NCI-H1694 treated with DMSO at 0.1 percent for 48 hours (cell line): ENCODE measurements around the gene TMEM273.

Source experiments
- DNase-seq: peaks from one replicate; lab custom pipeline; 2025; lab: John Stamatoyannopoulos, UW

The TMEM273 gene

DNA sequence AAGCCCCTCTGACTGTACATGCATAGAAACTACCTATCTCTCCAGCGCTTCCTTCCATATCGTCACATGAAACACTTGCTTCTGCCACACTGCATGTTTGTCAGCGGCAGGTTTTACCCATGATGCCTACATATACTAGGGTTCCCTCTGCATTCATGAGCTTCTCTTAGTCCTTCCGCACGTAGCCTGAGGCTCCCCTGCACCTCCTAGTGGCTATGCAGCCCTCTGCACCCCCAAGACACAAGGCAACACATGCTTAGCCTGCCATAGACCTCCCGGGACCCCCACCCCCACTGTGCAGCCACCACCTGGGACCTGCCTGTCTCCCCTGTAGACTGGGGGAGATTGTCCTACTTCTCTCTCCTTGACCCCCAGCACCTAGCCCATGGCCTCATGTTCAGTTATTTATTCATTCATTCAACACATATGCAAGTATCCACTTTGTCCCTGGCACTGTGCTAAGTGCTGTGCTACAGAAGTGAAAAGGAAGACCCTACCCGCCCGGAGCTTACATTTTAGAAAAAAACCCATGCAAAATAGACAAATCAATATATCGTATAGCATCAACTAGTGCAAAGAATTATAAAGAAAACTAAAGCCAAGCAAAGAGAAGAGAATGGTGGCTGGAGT lies 23.5 kb downstream of the TMEM273 start:
- DNase-seq, result no peak

DNA sequence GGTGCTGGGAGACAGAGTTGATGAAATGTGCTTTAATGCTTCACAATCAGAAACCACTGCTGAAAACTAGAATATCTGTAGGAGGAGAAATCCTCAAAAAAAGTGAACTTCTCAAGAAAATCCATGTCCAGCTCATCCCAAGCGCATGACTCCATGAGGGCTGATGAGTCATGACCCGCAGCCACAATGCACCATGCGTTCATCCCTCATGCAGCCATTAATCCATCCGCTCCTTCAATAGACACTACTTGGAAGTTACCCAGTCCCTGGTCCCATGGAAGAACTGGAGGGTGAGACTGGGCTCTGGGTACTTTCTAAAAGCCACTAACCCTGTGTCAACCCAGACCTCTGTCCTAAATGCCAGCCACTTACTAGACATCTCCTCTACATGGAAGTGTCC lies 24.4 kb downstream of the TMEM273 start:
- no peak for DNase-seq

DNA sequence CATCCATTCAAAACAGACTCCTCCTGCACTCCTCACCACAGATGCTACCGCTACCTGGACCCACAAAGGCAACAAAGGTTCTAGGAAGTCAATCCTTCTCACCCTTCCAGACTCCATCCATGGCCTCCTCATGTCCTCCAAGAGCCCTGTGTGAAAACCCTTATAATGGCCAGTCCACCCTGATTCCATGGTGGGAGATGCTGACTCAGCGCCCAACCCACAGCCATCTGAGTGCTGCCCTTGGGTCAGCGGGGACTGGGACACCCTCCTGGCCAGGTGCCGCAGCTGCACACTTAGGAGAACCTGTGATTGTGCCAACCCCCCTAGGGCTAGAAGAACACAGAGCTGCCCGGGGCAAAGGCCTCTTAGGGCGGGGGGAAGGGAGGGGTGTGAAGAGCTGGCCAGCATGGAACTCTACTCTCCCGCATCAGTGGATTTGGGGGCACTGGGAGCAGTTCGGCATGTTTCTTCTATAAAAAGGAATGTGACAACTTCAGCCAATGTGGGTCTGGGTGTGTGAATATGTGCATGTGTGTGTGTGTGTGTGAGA lies 25.4 kb downstream of the TMEM273 start:
- no peak for DNase-seq

DNA sequence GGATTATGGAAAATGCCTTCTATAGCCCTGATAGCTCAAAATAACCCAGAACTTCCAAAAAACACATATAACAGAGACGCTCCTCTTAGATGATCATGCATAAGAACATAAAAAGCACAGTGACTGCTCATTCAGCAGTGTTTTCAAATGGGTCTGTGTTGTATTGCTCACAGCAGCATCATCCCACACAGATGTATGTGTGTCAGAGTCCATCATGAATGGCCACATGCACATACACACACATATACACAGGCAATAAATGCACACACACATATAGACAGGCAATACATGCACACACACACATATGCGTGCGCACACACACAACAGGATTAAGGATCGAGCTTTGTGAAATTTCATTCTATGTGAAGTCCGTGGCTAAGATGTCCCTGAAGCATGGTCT lies 26.1 kb downstream of the TMEM273 start:
- no peak for DNase-seq

DNA sequence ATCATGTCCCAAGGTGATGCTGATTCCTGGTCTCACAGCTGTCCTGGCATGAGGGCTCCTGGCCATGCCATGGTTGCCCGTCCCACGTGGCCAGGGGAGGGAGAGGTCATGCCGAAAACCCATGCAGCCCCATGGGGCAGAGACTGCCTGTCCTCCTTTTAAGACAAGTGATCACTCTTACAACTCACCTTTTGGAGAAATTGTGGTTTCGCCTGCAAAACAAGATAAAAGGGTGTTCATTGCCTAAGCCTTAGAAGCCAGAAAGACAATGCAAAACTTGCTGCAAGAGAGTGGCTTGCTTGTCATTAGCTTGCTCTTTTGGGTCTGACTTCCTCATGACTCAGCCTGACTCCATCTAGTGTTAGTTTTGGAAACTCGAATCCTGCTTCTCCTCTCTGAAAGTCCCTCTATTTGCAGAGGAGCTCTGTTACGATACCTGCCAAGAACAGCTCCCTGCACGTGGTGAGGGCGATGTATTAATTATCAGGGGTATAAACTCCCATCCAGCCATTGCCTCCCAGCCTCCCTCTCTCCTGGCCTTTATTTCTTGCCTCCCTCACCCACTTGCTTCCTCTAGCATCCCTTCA lies 26.7 kb downstream of the TMEM273 start:
- DNase-seq, result no peak

DNA sequence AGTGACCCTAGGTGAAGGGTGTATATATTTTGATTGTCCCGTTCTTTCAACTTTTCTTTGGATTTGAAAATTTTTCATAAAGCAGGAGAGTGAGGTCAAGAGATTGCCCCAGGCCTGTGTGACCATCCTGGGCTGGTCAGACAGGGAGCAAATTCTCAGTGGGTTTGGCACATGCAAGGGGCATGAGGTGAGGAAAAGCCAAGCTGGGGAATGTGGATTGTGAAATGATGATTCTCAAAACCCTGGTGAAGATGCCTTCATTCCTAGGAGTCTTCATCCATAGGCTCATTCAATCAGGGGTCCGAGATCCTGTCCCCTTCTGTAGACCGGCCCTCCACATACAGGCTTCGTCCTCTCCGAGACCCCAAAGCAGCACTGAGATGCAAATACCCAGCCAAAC lies 27.4 kb downstream of the TMEM273 start:
- no peak for DNase-seq

DNA sequence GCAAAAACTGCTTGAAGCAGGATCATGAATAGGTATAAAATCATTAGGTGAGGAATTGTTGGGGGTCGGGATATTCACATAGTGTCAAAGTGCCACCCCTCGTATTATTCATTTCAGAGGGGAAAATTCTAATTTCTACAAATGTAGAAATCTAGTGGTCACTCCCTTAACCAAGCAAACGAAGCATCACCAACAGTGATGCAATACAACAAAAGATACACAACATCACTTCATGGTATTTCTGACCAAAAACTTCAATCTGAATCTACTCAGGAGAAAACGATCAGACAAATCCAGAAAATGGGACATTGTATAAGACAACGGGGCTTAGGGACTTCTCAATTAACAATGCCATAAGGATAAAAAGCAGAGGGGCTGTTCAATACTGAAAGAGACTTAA lies 28.1 kb downstream of the TMEM273 start:
- no peak for DNase-seq

DNA sequence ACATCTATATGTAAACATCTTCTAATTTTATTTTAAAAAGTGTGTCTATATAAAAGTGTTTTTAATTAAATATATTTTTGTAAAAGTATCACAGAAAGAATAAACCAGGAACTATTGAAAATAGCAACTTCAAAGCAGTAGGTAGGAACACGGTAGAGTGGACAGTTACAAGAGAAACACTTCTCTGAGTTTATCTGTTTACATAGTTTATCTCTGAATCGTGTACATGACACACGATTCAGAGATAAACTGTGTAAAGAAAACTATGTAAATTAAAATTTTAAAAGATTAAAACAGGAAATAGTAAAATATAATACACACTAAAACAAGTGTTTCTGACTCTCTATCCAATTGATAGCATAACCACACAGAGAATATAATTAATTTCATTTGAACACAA lies 29.3 kb downstream of the TMEM273 start:
- no peak for DNase-seq

DNA sequence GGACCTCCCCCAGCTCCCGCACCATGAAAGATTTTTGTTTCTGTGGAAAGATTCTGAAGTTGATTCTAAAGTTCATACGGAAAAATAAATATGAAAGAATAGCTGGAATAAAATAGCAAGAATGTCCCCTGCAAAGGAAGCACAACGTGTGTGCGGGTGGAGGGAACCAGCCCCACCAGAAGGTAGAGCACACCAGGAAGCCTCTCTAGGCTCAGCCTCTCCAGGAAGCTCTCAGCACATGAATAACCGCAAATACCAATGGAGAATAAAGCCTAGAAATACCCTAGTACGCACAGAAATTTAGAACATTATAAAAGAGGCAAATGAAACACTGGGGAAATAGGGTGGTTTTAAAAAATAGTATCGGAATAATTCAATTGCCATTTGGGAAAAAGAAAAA lies 29.8 kb downstream of the TMEM273 start:
- no peak for DNase-seq

DNA sequence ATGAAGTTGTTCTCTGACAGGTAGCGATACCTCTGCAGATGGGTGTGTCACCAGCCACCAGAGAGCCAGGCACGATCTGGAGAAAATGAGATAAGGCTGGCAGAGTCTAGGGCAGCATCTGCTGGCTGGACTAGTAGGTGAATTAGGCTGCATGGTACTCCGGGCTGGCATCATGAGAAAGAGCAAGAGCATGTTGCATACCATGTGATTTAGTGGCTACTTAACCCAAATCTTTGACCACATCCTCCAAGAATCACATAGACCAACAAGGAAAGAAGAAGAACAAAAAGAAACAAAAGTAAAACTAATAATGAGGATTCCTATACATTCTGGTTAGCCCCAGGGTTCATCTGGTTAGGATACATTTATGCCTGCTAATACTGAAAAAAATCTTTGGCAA lies 31.0 kb downstream of the TMEM273 start:
- no peak for DNase-seq

DNA sequence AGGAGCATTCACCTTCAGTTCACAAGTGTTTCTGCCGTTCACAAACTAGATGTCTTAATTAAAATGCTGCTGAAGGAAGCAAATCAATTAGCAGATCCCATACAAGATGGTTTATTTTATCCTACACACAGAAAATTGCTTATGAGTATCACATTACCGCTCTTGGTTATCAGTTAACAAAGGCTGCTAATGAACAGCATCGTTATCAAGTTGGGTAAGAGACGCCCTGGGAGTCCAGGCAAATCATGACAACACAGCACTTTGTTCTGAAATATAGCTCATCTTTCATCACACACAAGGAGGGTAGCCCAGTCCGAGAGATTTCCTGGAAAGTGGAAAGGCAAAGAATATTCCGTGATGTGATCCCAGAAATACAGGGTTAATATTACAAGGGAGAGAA lies 33.5 kb downstream of the TMEM273 start:
- no peak for DNase-seq

DNA sequence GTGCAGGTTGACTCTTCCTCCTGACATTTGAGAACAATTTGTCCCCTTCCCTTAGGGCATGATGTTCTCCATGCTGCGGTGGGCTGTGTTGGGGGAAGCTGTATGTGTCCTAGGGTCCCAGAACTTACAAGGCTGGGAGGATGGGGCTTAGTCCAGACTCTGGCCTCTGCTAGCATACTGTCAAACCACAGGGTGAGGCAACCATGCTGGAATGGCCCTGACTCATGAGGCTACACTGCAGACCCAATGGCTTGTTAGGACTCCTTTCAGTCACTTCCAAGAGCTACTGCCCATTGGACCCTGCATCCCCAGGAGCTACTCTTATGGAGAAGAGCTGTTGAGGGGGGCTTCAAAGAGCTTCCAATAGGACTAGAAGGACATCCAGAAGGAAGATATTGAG lies 34.2 kb downstream of the TMEM273 start:
- DNase-seq, result no peak

DNA sequence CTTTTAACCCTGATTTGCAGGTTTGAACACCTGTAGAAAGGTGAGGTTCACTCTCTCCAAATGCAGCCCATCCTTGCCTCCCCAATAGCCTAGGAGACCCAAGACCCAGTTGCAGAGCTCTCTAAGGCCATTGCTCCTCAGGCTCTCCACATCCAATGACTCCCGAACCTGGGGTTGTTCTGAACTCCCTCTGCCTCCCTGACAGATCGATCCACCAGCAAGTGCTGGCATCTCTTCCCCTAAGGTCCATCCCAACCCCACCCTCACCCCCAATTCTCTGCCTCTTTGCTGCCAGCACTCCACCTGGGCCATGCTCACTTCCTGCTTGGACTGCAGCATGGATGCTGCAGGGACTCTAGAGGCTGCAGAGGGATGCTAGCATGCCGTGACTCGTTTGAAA lies 35.1 kb downstream of the TMEM273 start:
- DNase-seq, result no peak

DNA sequence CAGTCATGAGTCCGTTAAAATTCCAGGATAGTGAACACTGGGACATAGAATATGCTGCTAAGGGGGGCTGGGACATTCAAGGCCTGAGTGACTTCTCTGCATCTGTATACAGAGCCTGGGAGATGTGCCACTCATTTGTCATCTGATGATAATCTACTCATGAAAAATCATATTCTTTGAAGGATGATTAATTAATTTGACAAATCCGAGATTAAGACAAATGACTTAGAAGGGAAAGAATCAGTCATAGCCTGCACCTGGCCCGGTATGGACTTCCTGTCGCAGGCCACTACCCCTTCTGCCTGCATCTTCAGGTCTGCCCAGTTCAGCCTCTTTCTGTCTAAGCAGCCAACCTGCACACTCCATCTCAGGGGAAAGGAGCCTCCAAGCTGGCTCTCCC lies 35.5 kb downstream of the TMEM273 start:
- DNase-seq, result no peak

DNA sequence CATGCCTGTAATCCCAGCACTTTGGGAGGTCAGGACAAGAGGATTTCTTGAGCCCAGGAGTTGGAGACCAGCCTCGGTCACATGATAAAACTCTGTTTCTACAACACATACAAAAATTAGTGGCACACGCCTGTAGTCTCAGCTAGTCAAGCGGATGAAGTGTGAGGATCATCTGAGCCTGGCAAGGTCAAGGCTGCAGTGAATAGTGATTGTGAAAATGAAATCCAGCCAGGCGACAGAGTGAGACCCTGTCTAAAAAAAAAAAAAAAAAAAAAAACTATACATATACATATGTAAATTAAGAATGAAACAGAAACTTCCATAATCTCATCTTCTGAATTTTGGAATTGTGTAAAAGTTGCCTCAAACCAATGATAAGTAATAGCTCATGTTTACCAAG lies 36.2 kb downstream of the TMEM273 start:
- DNase-seq, result no peak

DNA sequence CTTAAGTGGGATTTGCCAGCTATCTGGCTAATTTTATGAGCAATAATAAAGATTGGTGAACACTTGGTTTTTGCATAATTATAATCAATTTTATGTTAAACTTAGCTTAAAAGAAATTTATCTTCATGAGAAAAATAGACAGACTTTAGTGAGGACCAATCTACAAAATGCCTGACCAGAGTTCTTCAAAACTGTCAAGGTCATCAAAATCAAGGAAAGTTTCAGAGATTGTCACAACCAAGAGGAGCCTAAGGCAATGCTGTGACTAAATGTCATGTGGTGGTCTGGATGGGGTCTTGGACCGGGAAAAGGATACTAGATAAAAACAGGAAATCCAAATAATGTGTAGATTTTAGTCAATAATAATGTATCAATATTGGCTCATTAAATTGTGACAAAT lies 36.7 kb downstream of the TMEM273 start:
- DNase-seq, result no peak

DNA sequence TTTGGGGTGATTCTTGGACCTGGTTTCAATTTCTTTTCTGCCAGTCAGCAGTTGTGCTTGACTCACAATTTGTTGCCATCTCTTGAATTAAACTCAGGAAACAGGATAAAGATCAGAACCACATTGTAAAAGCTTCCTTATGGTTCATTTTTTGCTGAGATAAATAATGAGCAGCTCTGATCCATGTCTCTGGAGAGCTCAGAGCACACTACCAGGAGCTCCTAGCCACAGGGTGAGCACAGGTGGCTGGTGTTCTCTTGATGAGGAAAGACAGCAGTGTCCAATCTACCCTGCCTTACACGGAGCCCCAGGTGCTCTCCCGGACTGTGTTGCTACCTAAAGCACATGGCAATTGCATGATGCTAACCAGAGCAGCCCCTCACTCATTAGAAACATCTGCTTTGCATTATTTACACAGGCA lies 37.2 kb downstream of the TMEM273 start:
- no peak for DNase-seq

DNA sequence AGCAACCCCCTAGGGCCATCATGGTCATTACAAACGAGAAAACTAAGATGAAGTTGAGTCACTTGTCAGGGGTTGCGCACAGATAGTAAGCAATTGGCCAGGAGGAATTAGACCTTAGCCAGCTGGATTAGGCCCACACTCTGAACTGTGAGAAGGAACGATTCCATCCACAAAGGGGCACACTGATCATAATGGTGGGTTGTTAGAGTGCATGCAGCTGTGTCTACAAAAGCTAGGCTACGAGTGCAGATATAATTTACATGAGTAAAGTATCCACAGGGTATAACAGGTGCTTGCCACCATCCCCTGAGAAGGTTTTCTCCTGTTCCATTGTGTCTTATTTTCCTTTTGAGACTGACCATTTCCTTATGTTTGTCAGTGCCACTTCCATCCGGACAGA lies 37.8 kb downstream of the TMEM273 start:
- DNase-seq, result no peak

DNA sequence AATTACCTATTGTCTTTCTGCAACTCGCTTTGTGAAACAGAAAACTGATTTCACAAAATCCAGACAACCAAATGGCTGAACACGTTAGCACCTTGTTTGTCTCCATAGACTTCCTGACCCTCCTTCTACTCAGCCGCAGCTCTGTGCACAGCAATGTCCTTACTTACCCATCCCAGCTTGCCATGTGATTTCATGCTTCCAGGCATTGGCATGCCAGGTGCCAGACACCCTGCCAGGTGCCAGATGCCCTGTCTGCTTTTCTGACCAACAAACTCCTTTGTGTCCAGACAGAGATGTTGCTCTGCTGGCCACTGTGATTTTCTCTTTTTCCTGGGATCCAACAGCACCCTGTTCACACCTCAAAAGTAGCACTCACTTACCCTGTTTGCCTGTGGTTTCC lies 38.3 kb downstream of the TMEM273 start:
- DNase-seq, result no peak

DNA sequence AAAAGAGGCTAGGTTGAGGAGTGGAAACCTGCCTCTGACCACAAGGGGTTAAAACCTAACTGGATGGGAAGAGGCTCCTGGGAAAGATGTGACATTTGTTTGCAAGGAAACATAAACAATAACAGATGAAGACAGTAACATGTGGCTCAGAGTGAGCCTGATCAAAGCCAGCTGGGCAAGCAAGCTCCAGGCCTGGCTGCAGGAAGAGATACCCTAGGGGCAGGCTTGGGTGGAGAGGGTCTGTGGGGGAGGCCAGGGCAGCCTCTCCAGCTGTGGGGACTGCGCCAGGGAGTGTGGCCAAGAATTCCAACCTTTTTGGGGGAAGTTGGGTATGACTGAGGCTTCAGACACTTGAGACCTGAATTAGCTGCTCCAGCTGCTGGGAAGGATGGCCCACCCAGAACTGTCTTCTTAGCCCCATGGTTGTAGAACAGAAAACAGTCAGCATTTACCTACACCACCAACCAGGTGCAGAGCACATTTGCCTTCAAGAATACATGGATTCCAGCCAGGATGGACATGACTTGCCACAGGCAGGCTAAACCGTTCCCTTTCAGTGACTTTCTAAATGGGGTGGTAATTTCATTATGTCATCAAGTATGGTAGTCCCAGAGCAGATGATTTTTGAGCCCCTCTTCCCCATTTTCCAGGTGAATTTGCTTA lies 44.0 kb downstream of the TMEM273 start:
- DNase-seq, result no peak

DNA sequence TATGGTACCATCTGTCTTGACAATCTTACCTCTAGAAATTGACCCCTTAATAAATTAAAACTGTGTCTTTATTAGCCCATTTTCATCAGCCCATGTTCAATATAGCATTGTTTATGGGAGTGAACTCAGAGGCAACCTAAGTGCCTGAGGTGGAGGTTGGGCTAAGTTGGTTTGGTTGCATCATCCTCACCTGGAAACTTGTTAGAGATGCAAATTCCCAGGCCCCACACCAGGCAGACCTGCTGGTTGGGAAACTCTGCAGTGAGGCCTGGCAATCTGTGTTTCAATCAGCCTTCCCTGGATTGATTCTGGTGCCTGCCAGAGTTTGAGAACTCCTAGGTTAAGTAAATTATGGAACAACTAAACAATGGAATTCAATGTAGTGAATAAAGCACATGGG lies 44.9 kb downstream of the TMEM273 start:
- no peak for DNase-seq

DNA sequence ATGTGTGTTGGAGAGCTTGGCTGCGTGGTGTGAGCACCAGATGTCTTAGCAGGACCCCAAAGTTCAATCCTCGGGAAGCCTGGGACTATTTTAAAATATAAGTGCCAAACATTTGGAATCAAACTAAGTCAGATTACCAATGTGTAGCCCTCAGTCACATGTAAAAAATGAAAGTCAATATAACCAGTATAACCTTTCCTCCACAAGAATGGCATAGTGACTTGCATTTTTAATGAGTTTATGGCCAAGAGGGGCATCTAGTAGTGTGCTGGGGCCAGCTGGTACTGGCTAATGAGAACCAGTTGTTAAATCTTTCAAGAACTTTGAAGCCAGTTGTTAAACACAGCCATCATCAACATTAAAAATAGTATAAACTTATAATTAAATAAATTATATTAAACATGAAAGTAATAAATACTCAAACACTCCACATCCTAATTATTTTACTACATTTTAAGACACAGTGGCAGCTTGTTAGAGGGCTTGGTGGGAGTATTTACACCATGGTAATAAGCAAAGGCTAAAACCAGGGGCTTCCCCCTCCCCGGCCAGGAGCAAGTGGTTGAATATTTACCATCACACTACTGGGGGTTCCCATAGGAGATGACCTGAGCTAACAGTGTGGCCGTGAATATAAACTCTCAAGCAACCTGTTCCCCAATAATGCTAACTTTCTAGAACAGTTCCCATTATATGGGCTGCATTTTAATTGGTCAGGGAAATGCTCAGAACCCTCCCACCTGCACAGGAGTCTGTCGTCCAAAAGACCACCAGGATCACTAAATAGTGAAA lies 46.5 kb downstream of the TMEM273 start:
- no peak for DNase-seq
